Endothelial cell of umbilical vein (primary cell): ENCODE data around the gene PTPRO. TPM values are rescaled to one million over a fixed set of nuclear protein-coding genes. Genes with fewer than 3 reads are reported as not detected.

Experiments used
- BruUV-seq: library from RNA; stranded (reverse); fragments of 400-500 nt; replicated peaks from 2 replicates; lab custom pipeline; 2021; lab: Mats Ljungman, UMichigan
- CTCF ChIA-PET: fragments of 300-600, 350-600 bp; sonication (Branson Sonifier 250); formaldehyde crosslinking; loops from one replicate; lab custom pipeline; 2021; ENCODE audit warnings: antibody characterized with exemption, inconsistent platforms; lab: Charles Lee
- POLR2A ChIA-PET: fragments of 300-600, 350-600 bp; sonication (Branson Sonifier 250); formaldehyde crosslinking; loops from one replicate; lab custom pipeline; 2021; ENCODE audit warnings: antibody characterized with exemption, inconsistent platforms; lab: Charles Lee
- DNase-seq: peaks from one replicate; pipeline ENCODE4 v3.0.0-alpha.2; 2011; ENCODE audit warnings: low read depth, low spot score
- FAIRE-seq: peaks from 2 replicates; lab custom pipeline; 2011; peaks lifted over from hg19 to GRCh38; lab: Jason Lieb, UNC
- H2AFZ ChIP-seq: 2 replicates; pipeline ENCODE4 v1.6.0; 2012; ENCODE audit warnings: low read depth, low read length, control low read depth, inconsistent platforms
- H3K27ac ChIP-seq: 2 replicates; pipeline ENCODE4 v1.5.1; 2011; ENCODE audit warnings: low read depth, mild to moderate bottlenecking, control low read depth, low read length, moderate library complexity; ENCODE audit not compliant: insufficient read depth
- H3K27me3 ChIP-seq, 2 experiments: 2 replicates each; pipeline versions ENCODE4 v1.6.0 to v1.6.1; 2011; ENCODE audit warnings: low read length in 2 of 2, mixed read lengths in 1 of 2; ENCODE audit not compliant: control insufficient read depth in 2 of 2, insufficient read depth in 2 of 2
- H3K36me3 ChIP-seq, 2 experiments: 2 replicates in 1 of 2; 3 replicates in 1 of 2; pipeline ENCODE4 v1.5.1; 2011; ENCODE audit warnings: low read length in 2 of 2, mild to moderate bottlenecking in 1 of 2, moderate library complexity in 1 of 2; ENCODE audit not compliant: control insufficient read depth in 2 of 2, insufficient read depth in 2 of 2; ENCODE audit errors: extremely low read depth in 1 of 2
- H3K4me1 ChIP-seq: 3 replicates; pipeline ENCODE4 v1.5.1; 2011; ENCODE audit warnings: mild to moderate bottlenecking, low read length; ENCODE audit not compliant: control insufficient read depth, insufficient read depth; ENCODE audit errors: extremely low read depth
- H3K4me2 ChIP-seq: 2 replicates; pipeline ENCODE4 v1.6.1; 2011; ENCODE audit warnings: low read length, control low read depth, mixed read lengths; ENCODE audit not compliant: insufficient read depth
- H3K4me3 ChIP-seq, 3 experiments: fragments of 200-600 bp in 1 of 3; sonication (generic), shearing (Covaris generic) in 1 of 3; replicated peaks in 1 of 3; 2 replicates each; pipeline ENCODE4 v1.5.1; 2011 to 2016; ENCODE audit warnings: control low read depth in 3 of 3, low read length in 3 of 3, mild to moderate bottlenecking in 2 of 3, inconsistent platforms in 1 of 3, low read depth in 1 of 3, moderate library complexity in 1 of 3; ENCODE audit not compliant: insufficient read depth in 1 of 3
- H3K79me2 ChIP-seq: 2 replicates; pipeline ENCODE4 v1.6.0; 2012; ENCODE audit warnings: low read length, inconsistent platforms; ENCODE audit not compliant: control insufficient read depth, insufficient read depth
- H3K9ac ChIP-seq: replicated peaks from 2 replicates; pipeline ENCODE3; 2011; ENCODE audit warnings: low read length, control low read depth; ENCODE audit not compliant: insufficient read depth; ENCODE audit errors: extremely low read depth
- H3K9me1 ChIP-seq: replicated peaks from 3 replicates; pipeline ENCODE4 v1.6.0; 2011; ENCODE audit warnings: mild to moderate bottlenecking, low read length; ENCODE audit not compliant: control insufficient read depth, insufficient read depth; ENCODE audit errors: extremely low read depth
- H3K9me3 ChIP-seq: replicated peaks from 2 replicates; pipeline ENCODE4 v1.5.1; 2012; ENCODE audit warnings: low read length, inconsistent platforms; ENCODE audit not compliant: control insufficient read depth, insufficient read depth
- H4K20me1 ChIP-seq: replicated peaks from 2 replicates; pipeline ENCODE3; 2011; ENCODE audit warnings: mild to moderate bottlenecking, low read length; ENCODE audit not compliant: control insufficient read depth, insufficient read depth; ENCODE audit errors: extremely low read depth
- EZH2 ChIP-seq: IDR thresholded peaks from 2 replicates; pipeline ENCODE4 v1.6.1; 2012; ENCODE audit warnings: borderline replicate concordance, low read depth, mild to moderate bottlenecking, moderate library complexity, low read length, inconsistent platforms; ENCODE audit not compliant: severe bottlenecking
- FOS ChIP-seq: IDR thresholded peaks from 2 replicates; pipeline ENCODE4 v1.6.1; 2011; ENCODE audit warnings: mild to moderate bottlenecking, low read length, moderate library complexity, borderline replicate concordance; ENCODE audit not compliant: insufficient read depth
- GATA2 ChIP-seq: IDR thresholded peaks from 2 replicates; pipeline ENCODE4 v1.7.0; 2011; ENCODE audit warnings: low read depth, mild to moderate bottlenecking, moderate library complexity, mixed read lengths, low read length; ENCODE audit not compliant: insufficient read length, insufficient read depth
- JUN ChIP-seq: IDR thresholded peaks from 2 replicates; pipeline ENCODE4 v1.6.1; 2011; ENCODE audit warnings: borderline replicate concordance, low read depth; ENCODE audit not compliant: insufficient read length, insufficient read depth
- MYC ChIP-seq: IDR thresholded peaks from one replicate; pipeline ENCODE4 v1.6.1; 2011; ENCODE audit warnings: mild to moderate bottlenecking, low read depth, low read length
- POLR2A ChIP-seq: IDR thresholded peaks from 2 replicates; pipeline ENCODE4 v1.6.1; 2012; ENCODE audit warnings: low read depth, mild to moderate bottlenecking, control low read depth, low read length
- POLR2AphosphoS5 ChIP-seq: IDR thresholded peaks from 2 replicates; pipeline ENCODE4 v1.6.1; 2012; ENCODE audit warnings: low read depth, mild to moderate bottlenecking, control low read depth, low read length, moderate library complexity; ENCODE audit not compliant: insufficient read depth
- dilution Hi-C: fragments of 300-500 bp; cut with MboI; formaldehyde crosslinking; loops from one replicate; pipeline ENCODE4 v1.15.0; 2019; ENCODE audit warnings: low sequenced_read_pairs; ENCODE audit not compliant: extremely low pct_ligation_motif_present
- intact Hi-C: fragments of 100-400 bp; cut with micrococcal nuclease; formaldehyde crosslinking; loops from one replicate; pipeline ENCODE4 v1.10.0; 2022
- polyA plus RNA-seq, 4 experiments: library from polyadenylated mRNA; depleted of rRNA in 3 of 4; stranded (reverse) in 3 of 4; unstranded in 1 of 4; fragments of >200 nt; gene quantifications; 2 replicates each; pipeline versions ENCODE4 v1.2.1 to v1.2.3, GENCODE V29; 2011 to 2012; ENCODE audit warnings: missing spikeins in 1 of 4
- total RNA-seq: library from RNA; stranded (reverse); gene quantifications from 2 replicates; pipeline ENCODE4 v1.2.3, GENCODE V29; 2021
- TF ChIP-seq, protein P1 (sequence below): IDR thresholded peaks from 2 replicates; pipeline ENCODE4 v1.6.1; 2011; ENCODE audit not compliant: insufficient read depth, insufficient read length
- TF ChIP-seq, protein P2 (sequence below), 2 donors: IDR thresholded peaks; 1 replicate in 1 of 2; 2 replicates in 1 of 2; pipeline ENCODE4 v1.5.1; 2011; ENCODE audit warnings: low read length in 2 of 2, mild to moderate bottlenecking in 2 of 2, moderate library complexity in 2 of 2, control low read depth in 1 of 2, inconsistent platforms in 1 of 2, low read depth in 1 of 2; ENCODE audit not compliant: insufficient read depth in 1 of 2; ENCODE audit errors: extremely low read depth in 1 of 2

Gene PTPRO
- total and polyA plus RNA-seq, 2 donors (not counting 3 experiments of a cell fraction or from before 2014, with no cell fraction given): not detected

DNA sequence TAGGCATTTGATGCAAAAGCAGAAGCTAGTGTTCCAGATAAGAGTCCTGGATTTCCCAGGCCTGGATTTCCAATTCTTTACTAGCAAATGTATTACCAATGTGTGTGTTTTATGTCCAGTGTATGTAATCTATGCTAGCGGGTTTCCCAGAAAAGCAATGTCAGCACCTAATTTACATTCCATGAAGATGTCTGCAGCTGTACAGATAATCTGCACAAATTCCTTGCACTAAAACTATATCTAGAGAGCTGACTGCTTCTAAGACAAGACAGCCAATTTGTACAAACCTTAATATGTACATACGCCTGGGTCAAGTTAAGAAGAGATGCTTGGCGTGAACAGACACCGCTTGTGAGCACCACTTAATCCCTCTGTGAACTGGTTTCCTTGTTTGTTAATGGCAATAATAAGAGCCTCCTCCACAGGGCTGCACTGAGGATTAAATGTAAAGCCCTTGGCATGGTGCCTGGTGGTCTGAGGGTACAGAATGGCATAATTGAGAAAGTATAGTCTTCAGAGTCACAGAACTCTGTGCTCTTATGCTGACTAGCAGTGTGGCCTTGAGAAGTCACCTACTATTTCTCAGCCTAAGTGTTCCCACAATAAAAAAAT is 281.3 kb downstream of the PTPRO start:
- DNase-seq (no peak), FAIRE-seq (no peak)
- no peak overlapping the region for H3K4me3 ChIP-seq
- no peaks in the 10 kb centered on the region for H3K79me2 ChIP-seq
- POLR2A ChIA-PET: no interaction called here
- H3K9ac ChIP-seq: no peak overlapping the region
- no peaks in the 10 kb centered on the region for H3K9me3 ChIP-seq
- TF ChIP-seq FOS (no peak), MYC (no peak), POLR2A (no peak), EZH2 (no peak), GATA2 (no peak), JUN (no peak), POLR2AphosphoS5 (no peak)
- TF ChIP-seq, protein P1, sequence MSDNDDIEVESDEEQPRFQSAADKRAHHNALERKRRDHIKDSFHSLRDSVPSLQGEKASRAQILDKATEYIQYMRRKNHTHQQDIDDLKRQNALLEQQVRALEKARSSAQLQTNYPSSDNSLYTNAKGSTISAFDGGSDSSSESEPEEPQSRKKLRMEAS: no peak
- TF ChIP-seq, protein P2, sequence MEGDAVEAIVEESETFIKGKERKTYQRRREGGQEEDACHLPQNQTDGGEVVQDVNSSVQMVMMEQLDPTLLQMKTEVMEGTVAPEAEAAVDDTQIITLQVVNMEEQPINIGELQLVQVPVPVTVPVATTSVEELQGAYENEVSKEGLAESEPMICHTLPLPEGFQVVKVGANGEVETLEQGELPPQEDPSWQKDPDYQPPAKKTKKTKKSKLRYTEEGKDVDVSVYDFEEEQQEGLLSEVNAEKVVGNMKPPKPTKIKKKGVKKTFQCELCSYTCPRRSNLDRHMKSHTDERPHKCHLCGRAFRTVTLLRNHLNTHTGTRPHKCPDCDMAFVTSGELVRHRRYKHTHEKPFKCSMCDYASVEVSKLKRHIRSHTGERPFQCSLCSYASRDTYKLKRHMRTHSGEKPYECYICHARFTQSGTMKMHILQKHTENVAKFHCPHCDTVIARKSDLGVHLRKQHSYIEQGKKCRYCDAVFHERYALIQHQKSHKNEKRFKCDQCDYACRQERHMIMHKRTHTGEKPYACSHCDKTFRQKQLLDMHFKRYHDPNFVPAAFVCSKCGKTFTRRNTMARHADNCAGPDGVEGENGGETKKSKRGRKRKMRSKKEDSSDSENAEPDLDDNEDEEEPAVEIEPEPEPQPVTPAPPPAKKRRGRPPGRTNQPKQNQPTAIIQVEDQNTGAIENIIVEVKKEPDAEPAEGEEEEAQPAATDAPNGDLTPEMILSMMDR (IDR thresholded peaks at IDR 0.05; ENCODE audit: extremely low read depth in 1 of 2, insufficient read depth in 1 of 2, low read depth in 1 of 2, low read length in 2 of 2): no peak
- no peaks in the 10 kb centered on the region for H3K9me1 ChIP-seq
- H3K27ac ChIP-seq: no peak overlapping the region
- peaks cover 0 to 2% of the 10 kb centered on the region in 2 experiments for H3K27me3 ChIP-seq
- peaks cover 18% of the 10 kb centered on the region for H3K4me1 ChIP-seq
- intact Hi-C loops (no loop called here), dilution Hi-C loops (no loop called here)
- BruUV-seq: no TSS peak
- H3K4me2 ChIP-seq: no peak overlapping the region
- CTCF ChIA-PET: interaction anchor here (1.0 to 2.6 kb wide), 2 partner anchors 19 to 30 kb away, joined by 4 to 6 read pairs; no protein-coding TSS in a partner anchor
- no peaks in the 10 kb centered on the region for H4K20me1 ChIP-seq
- H2AFZ ChIP-seq: no peak overlapping the region
- H3K36me3 ChIP-seq: no peaks in the 10 kb centered on the region
